Transverse colon (tissue), 4 donors: ENCODE results near the gene RERE.

Experiments used
- POLR2AphosphoS5 ChIP-seq, 3 donors: sonication (generic); formaldehyde crosslinking; IDR thresholded peaks; one replicate each; pipeline ENCODE4 v1.6.1; 2016; ENCODE audit warnings: antibody characterized with exemption in 3 of 3
- TF ChIP-seq, protein P1 (sequence below), 5 experiments: fragments of 200-600 bp in 3 of 5; fragments of 450-650 bp in 2 of 5; sonication (generic) in 3 of 5; IDR thresholded peaks; 1 replicate in 2 of 5; 2 replicates in 3 of 5; pipeline ENCODE4 v1.5.1; 2016 to 2017; ENCODE audit warnings: antibody characterized with exemption in 5 of 5, inconsistent platforms in 3 of 5, mild to moderate bottlenecking in 2 of 5, moderate library complexity in 1 of 5

DNA sequence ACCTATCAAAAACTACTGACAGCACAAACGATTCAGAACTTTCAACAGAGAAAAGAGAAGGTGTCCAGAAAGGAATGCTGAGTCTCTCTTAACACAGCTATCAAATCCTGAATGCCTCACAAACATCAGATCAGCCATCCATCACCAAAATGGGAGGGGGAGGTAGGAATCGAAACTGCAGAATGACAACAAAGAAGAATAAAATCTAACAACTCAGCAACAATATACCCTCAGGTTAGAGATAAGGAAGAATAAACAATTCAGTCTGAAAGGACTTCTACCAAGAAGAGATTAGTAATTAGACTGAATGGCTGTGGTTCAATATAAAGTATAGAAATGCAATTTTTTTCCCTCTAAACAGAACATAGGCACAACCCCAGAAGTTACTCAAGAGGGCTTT is 94.4 kb downstream of the RERE start:
- TF ChIP-seq, protein P1, sequence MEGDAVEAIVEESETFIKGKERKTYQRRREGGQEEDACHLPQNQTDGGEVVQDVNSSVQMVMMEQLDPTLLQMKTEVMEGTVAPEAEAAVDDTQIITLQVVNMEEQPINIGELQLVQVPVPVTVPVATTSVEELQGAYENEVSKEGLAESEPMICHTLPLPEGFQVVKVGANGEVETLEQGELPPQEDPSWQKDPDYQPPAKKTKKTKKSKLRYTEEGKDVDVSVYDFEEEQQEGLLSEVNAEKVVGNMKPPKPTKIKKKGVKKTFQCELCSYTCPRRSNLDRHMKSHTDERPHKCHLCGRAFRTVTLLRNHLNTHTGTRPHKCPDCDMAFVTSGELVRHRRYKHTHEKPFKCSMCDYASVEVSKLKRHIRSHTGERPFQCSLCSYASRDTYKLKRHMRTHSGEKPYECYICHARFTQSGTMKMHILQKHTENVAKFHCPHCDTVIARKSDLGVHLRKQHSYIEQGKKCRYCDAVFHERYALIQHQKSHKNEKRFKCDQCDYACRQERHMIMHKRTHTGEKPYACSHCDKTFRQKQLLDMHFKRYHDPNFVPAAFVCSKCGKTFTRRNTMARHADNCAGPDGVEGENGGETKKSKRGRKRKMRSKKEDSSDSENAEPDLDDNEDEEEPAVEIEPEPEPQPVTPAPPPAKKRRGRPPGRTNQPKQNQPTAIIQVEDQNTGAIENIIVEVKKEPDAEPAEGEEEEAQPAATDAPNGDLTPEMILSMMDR (IDR thresholded peaks at IDR 0.05): no peak
- TF ChIP-seq POLR2AphosphoS5 (IDR thresholded peaks at IDR 0.05): no peak
